NCI-H2081 (cell line): ENCODE measurements around the gene CTDP1.

Experiments
- DNase-seq, 2 experiments: peaks; one replicate each; lab custom pipeline; 2025; lab: John Stamatoyannopoulos, UW

The CTDP1 gene

DNA sequence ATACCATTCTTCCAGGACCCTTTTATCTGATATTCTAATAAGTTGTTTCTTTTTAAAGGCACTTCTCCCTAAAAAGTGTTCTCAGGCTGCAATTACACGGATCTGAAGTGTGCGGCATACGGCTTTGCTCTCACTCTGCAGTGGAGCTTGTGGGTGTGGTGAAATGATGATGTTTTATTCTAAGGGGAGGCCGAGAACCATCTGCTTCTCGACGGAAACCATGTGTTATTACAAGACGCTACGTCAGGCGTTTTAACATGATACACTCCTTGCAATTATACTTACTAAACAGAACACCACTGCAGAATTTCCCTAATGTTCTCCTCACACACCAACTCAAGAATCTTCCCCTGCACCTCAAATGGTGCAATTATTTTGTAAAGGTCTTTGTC lies 34.9 kb upstream of the CTDP1 start:
- DNase-seq: no peak

DNA sequence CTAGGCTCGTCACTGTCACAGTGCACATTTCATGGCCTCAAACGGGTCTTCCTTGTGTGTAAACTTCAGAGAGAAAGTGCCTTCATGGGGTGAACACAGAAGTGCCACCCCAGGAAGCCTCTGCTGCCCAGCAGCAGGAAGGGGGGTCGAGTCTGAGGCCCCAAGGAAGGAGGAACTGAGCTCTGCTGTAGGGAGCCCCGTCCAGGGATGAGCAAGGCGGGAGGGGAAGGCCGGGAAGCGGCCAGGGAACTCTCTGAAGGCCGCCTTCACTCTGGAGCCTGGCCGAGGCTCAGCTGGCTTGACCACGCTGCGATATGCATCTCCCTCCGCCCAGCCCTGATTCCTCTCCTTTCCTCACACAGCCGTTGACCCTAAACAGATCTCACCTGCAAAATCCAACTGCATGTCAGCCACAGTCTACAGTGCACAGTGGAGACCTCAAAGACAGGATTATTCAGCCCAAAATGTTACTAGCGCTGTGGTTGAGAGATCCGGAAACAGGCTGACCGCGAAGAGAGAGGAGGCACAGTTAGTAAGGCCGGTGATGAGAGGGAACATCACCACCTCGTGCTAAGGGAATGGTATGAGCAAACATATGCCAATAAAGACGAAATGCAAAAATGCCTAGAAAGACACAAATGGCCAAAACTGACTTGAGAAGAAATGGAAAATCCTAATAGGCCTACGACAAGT lies 34.2 kb upstream of the CTDP1 start:
- DNase-seq: no peak

DNA sequence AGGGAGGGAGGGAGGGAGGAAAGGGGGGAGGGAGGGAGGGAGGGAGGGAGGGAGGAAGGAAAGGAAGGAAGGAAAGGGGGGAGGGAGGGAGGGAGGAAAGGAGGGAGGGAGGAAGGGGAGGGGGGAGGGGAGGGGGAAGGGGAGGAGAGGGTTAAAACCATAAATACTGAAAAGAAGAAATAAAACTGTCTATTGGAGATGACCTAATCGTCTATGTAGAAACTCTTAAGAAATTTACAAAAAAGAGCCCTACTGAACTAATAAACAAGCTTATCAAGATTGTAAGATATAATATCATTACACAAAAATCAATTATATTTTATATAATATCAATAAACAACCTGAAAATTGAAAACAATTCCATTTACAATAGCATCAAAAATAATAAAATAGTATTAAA lies 32.3 kb upstream of the CTDP1 start:
- no peak for DNase-seq

DNA sequence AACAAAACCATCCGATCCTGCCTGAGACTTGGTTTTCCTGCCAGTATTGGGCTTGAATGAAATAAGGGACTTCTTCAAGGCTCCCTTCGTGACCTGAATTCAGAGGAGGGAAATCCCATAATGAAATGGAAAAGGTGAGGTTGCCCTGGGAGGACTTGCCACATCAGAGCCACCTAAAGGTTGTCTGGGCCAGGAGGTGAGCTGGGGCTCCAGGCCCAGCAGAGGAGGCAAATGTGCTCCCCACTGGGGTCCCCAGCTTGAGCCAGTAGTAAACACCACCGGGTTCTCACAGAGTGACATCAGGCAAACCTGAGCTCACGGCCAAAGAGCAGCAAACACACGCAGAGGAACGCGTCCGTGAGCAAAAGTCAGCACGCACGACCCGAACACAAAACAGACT lies 28.6 kb upstream of the CTDP1 start:
- DNase-seq: no peak

DNA sequence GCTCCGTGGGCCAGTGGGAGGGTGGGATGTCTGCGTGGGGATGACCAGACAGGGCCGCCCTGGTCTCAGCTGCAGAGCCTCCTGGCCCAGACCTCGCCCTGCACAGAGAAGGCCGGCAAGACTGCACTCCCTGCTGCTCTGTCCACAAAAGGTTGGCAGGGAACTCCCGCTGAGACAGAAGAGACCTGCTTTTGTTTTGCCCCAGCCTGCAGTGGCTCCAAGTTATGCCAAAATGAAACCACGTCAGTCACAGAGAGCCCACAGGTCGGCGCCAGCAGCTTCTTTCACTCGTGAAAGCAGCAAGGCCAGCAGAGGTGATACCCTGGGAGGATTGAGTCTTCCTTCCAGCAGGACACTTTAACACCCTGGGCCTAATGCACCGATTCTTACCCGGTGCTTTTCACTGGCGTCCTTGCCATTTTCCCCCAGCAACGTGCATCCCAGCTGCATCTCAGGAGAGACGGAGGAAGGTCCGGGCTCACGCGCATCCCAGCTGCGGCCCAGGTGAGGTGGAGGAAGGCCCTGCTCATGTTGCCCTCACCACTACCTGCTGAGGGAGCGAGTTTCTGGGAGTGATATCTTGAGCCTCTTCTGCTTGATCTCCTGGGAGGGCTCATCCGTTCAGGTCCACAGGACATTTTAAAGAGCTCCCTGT lies 22.1 kb upstream of the CTDP1 start:
- DNase-seq: no peak

DNA sequence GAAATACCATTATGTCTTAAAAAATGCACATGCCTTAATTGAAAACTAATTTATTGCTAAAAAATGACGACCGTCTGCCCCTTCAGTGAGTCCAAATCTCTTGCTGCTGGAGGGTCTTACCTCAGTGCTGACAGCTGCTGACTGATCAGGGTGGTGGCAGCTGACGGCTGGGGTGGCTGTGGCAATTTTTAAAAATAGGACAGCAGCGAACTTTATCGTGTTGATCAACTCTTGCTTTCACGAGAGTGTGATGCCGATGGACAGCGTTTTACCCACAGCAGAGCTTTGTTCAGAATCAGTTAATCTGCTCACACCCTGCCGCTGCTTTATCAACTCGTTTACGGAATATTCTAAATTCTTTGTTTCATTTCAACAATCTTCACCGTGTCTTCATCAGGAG lies 21.2 kb upstream of the CTDP1 start:
- DNase-seq: no peak

DNA sequence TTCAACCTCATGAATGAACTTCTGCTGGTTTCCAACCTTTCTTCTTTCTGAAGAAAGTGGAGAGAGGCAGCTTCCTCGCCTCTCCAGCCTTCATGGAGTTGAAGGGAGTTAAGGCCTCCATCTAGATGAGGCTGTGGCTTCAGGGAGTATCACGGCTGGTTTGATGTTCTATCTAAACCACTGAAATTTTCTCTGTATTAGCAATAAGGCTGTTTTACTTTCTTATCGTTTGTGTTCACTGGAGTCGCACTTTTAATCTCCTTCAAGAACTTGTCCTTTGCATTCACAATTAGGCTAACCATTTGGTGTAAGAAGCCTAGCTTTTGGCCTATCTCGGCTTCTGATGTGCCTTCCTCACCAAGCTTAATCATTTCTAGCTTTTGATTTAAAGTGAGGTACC lies 19.9 kb upstream of the CTDP1 start:
- no peak for DNase-seq

DNA sequence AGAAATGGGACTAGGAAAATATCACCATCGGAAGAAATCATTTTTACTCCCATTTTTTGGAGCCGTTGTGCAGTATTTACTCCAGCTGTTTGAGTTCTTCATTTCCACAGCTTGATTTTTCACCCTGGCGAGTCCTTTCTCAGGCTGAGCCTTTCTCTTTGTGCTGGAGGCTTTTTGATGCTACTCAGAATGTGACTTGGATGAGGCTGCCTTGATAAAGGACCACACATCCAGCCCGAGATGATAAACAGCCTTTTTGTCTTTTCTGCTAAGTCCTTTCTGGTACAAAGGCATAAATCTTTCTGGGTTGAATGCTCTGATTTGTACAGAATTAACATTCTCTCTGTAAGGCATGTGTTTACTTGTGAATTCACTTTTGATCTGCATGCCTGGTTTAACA lies 17.6 kb upstream of the CTDP1 start:
- DNase-seq: no peak

DNA sequence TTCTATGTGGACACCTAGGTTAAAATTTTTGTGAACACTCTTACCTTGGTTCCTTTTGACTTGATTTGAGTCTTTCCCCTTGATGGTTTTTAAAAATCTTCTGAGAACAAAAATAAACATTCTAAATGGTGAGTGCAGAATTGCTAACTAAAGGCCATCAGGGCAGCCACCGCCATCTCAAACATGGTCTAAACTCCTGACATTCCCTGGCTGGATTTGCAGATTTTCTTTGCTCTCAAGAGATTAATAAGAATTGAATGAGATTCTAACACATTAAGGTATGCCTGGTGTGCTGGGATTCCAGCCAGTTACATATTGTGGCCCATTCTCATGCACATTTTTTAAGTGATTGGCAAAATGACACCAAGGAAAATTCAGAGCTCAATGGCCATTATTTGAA lies 17.2 kb upstream of the CTDP1 start:
- no peak for DNase-seq

DNA sequence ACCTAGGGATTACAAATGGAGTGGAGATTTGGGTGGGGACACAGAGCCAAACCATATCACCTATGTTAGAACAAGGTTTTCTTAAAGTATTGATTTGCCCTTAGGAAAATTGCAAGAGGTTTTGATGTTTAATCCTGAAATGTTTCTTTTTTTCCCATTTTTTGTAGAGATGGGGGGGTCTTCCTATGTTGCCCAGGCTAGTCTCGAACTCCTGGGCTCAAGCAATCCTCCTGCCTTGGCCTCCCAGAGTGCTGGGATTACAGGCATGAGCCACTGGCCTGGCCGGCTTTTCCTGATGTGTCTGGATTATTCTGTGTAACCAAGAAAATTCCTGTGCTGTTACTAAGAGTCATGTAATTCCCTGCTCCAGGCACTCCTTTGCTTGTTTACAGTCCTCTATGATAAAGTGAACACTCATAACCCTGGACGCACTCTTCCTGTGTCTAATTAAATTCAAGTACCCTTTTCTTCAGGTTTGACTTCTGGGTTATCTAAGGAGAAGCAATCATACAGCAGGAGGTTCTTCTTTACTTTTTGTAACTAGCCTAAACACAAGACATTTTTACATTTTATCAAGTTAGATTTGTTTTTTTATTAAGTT lies 15.0 kb upstream of the CTDP1 start:
- no peak for DNase-seq

DNA sequence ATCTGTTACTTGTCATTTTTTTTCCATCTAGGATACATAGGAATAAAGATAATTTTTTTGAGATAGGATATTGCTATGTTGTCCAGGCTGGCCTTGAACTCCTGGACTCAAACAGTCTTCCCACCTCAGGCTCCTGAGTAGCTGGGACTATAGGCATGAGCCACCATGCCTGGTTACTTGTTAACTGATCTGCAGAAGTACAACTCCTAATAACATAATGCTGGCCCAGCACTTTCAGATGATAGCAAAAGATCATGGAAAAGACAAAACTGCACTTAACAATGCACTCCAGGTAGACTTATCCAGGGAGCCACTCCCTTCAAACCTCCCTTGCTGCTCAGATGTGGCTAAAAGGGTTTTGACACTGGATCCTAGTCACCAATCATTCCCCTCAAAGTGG lies 11.4 kb upstream of the CTDP1 start:
- no peak for DNase-seq

DNA sequence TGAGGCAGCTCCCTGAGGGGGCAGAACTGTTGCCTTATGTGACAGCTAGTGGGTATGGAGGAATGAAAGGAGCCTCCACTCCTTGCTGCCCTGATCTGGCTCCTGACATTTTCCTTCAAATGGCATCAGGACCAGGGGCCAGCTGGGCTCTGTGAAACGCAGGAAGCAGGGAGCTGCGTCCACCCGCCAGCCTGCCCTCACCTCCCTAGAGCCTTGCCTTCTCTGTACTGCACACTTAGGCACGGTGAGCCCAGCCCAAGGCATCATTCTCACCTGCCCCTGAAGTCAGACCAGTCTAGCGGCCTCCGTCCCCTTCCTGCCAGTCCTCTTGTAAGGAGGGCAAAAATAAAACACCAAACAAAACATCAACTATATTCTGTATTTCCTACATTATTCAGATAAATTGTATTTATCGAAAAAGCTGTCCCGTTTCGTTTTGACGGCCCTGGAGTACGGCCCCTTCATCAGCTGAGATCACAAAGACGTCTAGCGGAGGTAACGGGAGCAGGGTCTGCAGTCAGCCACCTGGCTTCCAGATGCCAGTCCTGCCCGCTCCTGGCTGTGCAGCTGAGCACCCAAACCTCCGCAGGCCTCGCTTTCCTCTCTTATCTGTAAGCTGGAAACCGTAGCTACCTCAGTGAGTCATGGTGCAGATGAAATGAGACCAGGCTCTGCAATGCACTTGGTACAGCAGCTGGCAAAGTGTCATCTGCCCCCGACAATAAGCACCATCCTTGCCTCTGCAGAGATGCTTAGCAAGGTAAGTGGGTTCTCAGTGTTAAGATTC lies 6.9 kb upstream of the CTDP1 start:
- no peak for DNase-seq

DNA sequence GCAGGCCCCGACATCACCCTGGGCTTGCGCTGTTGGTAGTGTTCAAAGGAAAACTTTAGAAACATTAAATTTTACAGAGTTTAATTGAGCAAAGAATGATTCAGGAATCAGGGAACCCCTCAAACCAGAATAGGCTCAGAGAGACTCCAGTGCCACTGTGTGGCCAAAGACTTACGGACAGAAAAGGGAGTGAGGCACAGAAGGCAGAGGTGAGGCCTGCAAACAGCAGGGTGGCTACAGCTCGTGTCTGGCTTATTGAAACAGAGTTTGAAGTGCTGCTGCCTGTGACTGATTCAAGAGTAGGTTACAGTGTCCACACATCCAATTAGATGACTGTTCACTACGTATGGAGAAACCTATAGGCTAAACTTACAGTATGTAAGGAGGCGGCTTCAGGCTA lies 2.4 kb upstream of the CTDP1 start:
- no peak for DNase-seq

DNA sequence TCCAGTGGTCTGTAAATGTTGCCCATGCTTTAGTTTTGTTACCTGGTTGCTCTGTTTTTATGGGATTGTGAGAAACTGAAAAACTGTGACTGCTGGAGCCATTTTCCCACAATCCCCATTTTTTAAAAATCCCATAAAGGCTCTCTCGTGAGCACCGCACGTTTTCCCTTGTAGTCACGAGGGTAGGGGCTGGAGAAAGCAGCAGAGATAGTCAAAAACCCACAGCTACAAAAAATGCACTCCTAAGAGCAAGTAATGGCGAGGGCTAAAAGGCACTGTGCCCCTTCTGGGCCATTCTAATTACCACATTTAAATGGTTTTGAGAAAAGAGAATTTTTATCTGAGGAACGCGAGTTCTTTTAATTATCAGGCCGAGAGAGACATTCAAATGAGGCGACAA lies 1.8 kb upstream of the CTDP1 start:
- DNase-seq: no peak

DNA sequence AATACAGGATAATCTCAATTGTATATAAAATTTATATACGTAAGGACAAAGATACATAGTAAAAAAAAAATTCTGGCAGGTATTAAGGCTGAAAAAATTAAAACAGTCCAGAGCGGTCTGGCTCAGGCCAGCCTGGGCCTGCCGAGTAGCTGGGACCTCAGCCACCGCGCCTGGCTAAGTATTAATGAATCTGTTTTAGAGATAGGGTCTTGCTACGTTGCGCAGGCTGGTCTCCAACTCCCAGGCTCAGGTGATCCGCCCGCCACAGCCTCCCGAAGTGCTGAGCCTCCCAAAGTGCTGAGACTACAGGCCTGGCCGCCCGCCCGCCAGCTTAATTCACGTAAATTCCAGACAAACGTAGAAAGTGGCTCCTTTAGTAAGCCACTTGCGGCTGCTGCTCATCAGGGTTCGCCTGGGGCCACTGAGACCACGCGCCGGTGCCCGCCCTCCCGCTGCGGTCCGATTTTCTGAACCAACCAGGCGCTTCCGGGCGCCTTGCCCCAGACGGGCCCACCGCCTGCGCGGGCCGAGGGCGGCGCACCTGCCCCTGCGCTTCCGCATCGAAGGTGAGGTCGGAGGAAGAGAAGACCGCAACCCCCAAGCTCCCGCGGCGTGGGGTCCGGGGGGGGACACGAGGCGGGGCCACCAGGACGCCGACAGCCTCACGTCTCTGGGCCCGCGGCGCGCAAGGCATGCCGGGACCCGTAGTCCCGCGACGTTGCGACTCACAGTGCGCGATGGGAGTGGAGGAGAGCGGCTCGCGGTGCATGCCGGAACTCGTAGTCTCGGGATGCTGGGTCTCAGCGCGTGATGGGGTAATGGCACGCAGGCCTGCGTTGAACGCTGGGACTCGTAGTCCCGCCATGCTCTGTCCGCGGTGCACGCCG lies 695 bp upstream of the CTDP1 start:
- peak; percentile 98 to 99 for DNase-seq

DNA sequence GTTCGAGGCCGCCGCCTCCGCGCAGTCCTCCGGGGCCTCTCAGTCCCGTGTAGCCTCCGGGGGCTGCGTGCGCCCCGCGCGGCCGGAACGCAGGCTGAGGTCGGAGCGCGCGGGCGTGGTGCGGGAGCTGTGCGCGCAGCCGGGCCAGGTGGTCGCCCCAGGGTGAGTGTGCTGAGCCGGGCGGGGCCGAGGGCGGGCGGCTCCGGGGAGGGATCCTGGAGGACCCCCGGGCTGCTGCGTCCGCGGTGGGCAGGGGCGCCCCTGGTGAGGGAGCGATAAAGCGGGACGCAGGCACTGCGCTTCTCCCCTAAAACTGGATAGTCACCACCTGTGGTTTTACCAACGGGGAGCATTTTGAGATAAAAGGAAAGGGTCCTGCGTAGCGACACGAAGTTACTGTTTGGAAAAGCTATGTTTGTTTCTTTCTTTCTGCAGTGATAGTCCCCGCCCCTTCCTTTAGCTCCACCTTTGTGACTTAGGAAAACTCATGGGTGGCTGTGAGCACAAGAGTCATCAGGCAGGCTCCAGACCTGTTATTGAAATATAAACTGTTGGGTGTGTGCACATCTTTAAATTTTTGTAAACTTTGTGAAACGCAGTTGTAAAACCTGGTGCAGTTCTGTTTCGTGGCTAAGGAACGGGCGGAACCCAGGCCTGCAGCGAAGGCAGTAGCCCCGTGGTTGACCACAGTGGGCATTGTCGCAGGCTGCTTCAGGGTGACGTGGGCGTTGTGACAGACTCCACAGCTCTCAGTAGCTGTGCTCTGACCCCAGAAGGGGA lies 687 bp downstream of the CTDP1 start:
- DNase-seq: peak in 1 of 2 experiments; percentile 9

DNA sequence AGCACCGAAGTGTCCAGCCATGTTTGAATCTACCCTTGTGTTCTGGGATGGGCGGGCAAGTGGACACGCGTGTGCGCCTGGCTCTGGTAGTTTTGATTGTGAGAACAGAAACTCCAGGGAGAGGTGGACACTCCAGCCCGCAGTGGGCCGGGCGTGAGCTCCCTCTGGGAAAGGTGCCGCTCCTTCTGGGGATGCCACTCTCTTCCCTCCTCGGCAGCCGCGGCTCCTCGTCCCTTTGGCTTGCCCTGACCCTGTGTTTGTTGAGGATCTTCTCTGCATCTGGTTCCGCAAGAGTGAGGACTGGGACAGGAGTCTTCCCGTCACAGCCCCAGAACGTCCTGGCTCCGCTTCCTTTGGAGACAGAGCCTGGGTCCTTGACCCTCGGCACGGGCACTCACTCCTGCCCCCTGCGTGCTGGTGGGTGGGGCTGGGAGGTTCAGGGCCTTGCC lies 1.3 kb downstream of the CTDP1 start:
- DNase-seq: no peak

DNA sequence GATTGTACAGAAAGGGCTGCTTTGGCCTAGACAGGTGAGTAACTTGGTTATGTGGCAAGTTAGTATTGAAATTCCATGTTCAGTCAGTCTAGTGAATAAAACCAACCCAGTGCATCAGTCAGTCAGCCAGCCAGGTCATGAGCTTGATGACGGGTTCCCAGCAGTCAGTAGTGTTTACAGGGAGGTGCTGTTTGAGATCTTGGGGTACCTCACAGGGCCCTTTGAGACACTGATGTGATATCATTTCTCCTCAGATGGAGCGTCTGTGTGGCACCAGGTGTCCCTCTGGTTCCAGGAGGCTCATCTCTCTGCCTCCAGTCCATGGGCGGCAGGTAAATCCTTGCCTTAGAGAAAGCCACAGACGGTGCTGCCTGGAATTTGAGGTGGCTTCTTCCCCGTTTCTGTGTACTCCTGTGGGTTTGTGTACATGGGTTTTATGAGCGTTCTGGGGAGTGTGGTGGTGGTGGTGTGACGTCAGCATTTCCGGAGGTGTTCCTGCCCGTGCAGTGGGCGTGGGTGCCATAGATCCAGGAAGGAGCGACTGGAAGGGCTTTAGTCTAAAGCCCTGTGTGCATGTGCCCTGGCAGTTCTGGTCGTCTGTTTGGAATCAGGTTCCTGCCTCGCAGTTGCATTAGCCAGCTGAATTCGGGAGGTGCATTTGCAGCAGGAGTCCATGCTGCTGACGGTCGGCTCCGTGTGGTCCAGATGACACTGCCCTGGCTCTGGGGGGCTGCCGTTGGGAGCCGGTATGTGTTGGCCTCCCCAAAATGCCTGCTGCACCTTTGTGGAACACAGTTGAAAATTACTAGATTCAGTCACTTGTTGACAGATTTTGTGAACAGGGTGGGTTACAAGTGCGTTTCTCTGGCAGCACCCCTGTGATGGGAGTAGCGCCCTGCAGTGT lies 2.1 kb downstream of the CTDP1 start:
- no peak for DNase-seq

DNA sequence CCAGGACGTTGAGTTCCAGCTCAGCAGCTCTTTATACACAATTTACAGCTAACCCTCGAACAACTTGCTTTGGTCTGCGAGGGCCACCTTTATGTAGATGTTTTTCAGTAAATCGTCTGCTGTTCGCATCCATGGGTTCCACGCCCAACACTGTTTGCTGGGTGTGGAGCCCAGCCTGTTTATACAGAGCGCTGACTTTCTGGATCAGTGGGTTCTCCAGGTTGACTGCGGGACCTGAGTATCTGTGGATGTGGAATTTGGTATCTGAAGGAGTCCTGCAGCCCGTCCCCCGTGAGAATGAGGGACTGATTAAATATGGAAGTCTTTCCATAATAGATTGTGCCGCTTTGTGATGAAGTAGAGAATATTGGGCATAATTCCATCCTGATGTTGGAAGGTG lies 2.9 kb downstream of the CTDP1 start:
- no peak for DNase-seq
